GM15510 (cell line): Measurements from ENCODE around the gene ATXN3.

Experiments
- POLR2A ChIP-seq: IDR thresholded peaks from 3 replicates; pipeline ENCODE4 v1.6.1; 2011; ENCODE audit warnings: borderline replicate concordance; ENCODE audit not compliant: insufficient read length; ENCODE audit errors: extremely low read depth

ATXN3 gene

GRCh38 chr14:92106143-92106926, at the start of gene ATXN3:
Gene ATXN3 (minus strand): TSS chr14:92106582. CDS start chr14:92106552, 30 bp downstream.
- peak; percentile 73 for TF ChIP-seq POLR2A

- no peak for TF ChIP-seq POLR2A
Measured at GRCh38 chr14:92154283-92154942, 48.0 kb upstream of the ATXN3 start.

GRCh38 chr14:92153581-92153980, 47.2 kb upstream of the ATXN3 start:
- no peak for TF ChIP-seq POLR2A

- no peak for TF ChIP-seq POLR2A
Measured at GRCh38 chr14:92144708-92145107, 38.3 kb upstream of the ATXN3 start.

GRCh38 chr14:92143962-92144361, 37.6 kb upstream of the ATXN3 start:
- no peak for TF ChIP-seq POLR2A

- TF ChIP-seq POLR2A = no peak
Measured at GRCh38 chr14:92143309-92143708, 36.9 kb upstream of the ATXN3 start.

- TF ChIP-seq POLR2A = no peak
Measured at GRCh38 chr14:92135269-92135668, 28.9 kb upstream of the ATXN3 start.

- TF ChIP-seq POLR2A = no peak
Measured at GRCh38 chr14:92134456-92134855, 28.1 kb upstream of the ATXN3 start.

- no peak for TF ChIP-seq POLR2A
Measured at GRCh38 chr14:92122761-92123160, 16.4 kb upstream of the ATXN3 start.

- TF ChIP-seq POLR2A = no peak
Measured at GRCh38 chr14:92122351-92122677, 15.9 kb upstream of the ATXN3 start.

GRCh38 chr14:92121670-92122350, 15.4 kb upstream of the ATXN3 start, which contains the start of the genes CPSF2 and NDUFB1:
Gene CPSF2 (plus strand): TSS chr14:92121969. CDS start chr14:92130985, 9,016 bp downstream.
Gene NDUFB1 (minus strand): TSS chr14:92121706. CDS start chr14:92117637, 4,069 bp downstream.
- peak; percentile 95 for TF ChIP-seq POLR2A

- TF ChIP-seq POLR2A = no peak
Measured at GRCh38 chr14:92121207-92121669, 14.9 kb upstream of the ATXN3 start.

GRCh38 chr14:92109490-92109889, 3.1 kb upstream of the ATXN3 start:
- TF ChIP-seq POLR2A = no peak

GRCh38 chr14:92108345-92109254, 2.2 kb upstream of the ATXN3 start:
- no peak for TF ChIP-seq POLR2A

- no peak for TF ChIP-seq POLR2A
Measured at GRCh38 chr14:92105893-92106142, 564 bp downstream of the ATXN3 start.

GRCh38 chr14:92105073-92105892, 1.1 kb downstream of the ATXN3 start:
- TF ChIP-seq POLR2A = no peak
